WTC11 (cell line): ENCODE measurements around the gene STRN. TPM values are rescaled to one million over a fixed set of nuclear protein-coding genes. Genes with fewer than 3 reads are reported as not detected.

Experiments used
- ATAC-seq: fragments of 200-7000 bp; cut with Tn5 transposase; 2 replicates; pipeline ENCODE4 v1.10.0; 2021; ENCODE audit warnings: mild to moderate bottlenecking, moderate library complexity
- CTCF ChIA-PET: fragments of 300-600 bp; sonication (Branson Sonifier 250); formaldehyde crosslinking; loops from one replicate; lab custom pipeline; 2021; ENCODE audit warnings: antibody characterized with exemption; lab: Charles Lee
- POLR2A ChIA-PET: fragments of 350-600 bp; sonication (Branson Sonifier 250); formaldehyde crosslinking; loops from one replicate; lab custom pipeline; 2021; ENCODE audit warnings: antibody characterized with exemption; lab: Charles Lee
- DNase-seq: peaks from one replicate; pipeline ENCODE4 v3.0.0; 2021; ENCODE audit warnings: low spot score
- H3K27ac Mint-ChIP-seq: 2 replicates; pipeline ENCODE4 v1.8.0; 2021; ENCODE audit warnings: mixed read lengths
- H3K27me3 Mint-ChIP-seq: 2 replicates; pipeline ENCODE4 v1.8.0; 2021; ENCODE audit warnings: low read depth, mild to moderate bottlenecking, moderate library complexity, mixed read lengths
- H3K36me3 Mint-ChIP-seq: 2 replicates; pipeline ENCODE4 v1.8.0; 2021; ENCODE audit warnings: mixed read lengths
- H3K4me1 Mint-ChIP-seq: 2 replicates; pipeline ENCODE4 v1.8.0; 2022; ENCODE audit warnings: mixed read lengths
- H3K4me3 Mint-ChIP-seq: 2 replicates; pipeline ENCODE4 v1.8.0; 2021; ENCODE audit warnings: mild to moderate bottlenecking, moderate library complexity, mixed read lengths
- H3K9me3 Mint-ChIP-seq: 2 replicates; pipeline ENCODE4 v1.8.0; 2021; ENCODE audit warnings: mixed read lengths
- E2F1 ChIP-seq: sonication (generic); formaldehyde crosslinking; IDR thresholded peaks from 2 replicates; pipeline ENCODE4 v1.8.0; 2022; ENCODE audit warnings: mild to moderate bottlenecking, missing genetic modification reagents
- ERG ChIP-seq: fragments of 250-450 bp; sonication (Bioruptor Pico); IDR thresholded peaks from 2 replicates; pipeline ENCODE4 v1.8.0; 2021; ENCODE audit warnings: mild to moderate bottlenecking
- FOXK1 ChIP-seq: sonication (generic); formaldehyde crosslinking; IDR thresholded peaks from 2 replicates; pipeline ENCODE4 v1.8.0; 2022; ENCODE audit warnings: mild to moderate bottlenecking, moderate library complexity, missing genetic modification reagents
- FOXP1 ChIP-seq: sonication (generic); formaldehyde crosslinking; IDR thresholded peaks from 2 replicates; pipeline ENCODE4 v1.8.0; 2022; ENCODE audit warnings: missing genetic modification reagents, mild to moderate bottlenecking, moderate library complexity, borderline replicate concordance
- NR2C2 ChIP-seq: sonication (generic); formaldehyde crosslinking; IDR thresholded peaks from 2 replicates; pipeline ENCODE4 v1.8.0; 2022; ENCODE audit warnings: mild to moderate bottlenecking, missing genetic modification reagents
- OVOL2 ChIP-seq: fragments of 250-450 bp; sonication (Bioruptor Pico); IDR thresholded peaks from 2 replicates; pipeline ENCODE4 v1.9.0; 2021; ENCODE audit warnings: mild to moderate bottlenecking, borderline replicate concordance
- PRDM15 ChIP-seq: sonication (generic); formaldehyde crosslinking; IDR thresholded peaks from 2 replicates; pipeline ENCODE4 v1.8.0; 2022; ENCODE audit warnings: missing genetic modification reagents
- SOX15 ChIP-seq: fragments of 250-450 bp; sonication (Bioruptor Pico); IDR thresholded peaks from 2 replicates; pipeline ENCODE4 v1.9.0; 2021; ENCODE audit warnings: mild to moderate bottlenecking
- SP1 ChIP-seq: sonication (generic); formaldehyde crosslinking; conservative IDR thresholded peaks from 2 replicates; pipeline ENCODE4 v1.8.1; 2022; ENCODE audit warnings: missing genetic modification reagents
- TCF7 ChIP-seq: sonication (generic); formaldehyde crosslinking; IDR thresholded peaks from 2 replicates; pipeline ENCODE4 v1.8.0; 2022; ENCODE audit warnings: mild to moderate bottlenecking, low read depth, missing genetic modification reagents, moderate library complexity
- USF2 ChIP-seq: sonication (generic); formaldehyde crosslinking; IDR thresholded peaks from 2 replicates; pipeline ENCODE4 v1.8.1; 2023; ENCODE audit warnings: mild to moderate bottlenecking, missing genetic modification reagents, moderate library complexity
- ZNF138 ChIP-seq: sonication (generic); formaldehyde crosslinking; conservative IDR thresholded peaks from 2 replicates; pipeline ENCODE4 v1.8.1; 2022; ENCODE audit warnings: mild to moderate bottlenecking, moderate library complexity, missing genetic modification reagents
- ZNF232 ChIP-seq: sonication (generic); formaldehyde crosslinking; IDR thresholded peaks from 2 replicates; pipeline ENCODE4 v1.8.0; 2022; ENCODE audit warnings: mild to moderate bottlenecking, missing genetic modification reagents
- ZNF425 ChIP-seq: fragments of 250-450 bp; sonication (Bioruptor Pico); conservative IDR thresholded peaks from 2 replicates; pipeline ENCODE4 v1.9.0; 2021; ENCODE audit warnings: mild to moderate bottlenecking
- ZNF532 ChIP-seq: fragments of 250-450 bp; sonication (Bioruptor Pico); IDR thresholded peaks from 2 replicates; pipeline ENCODE4 v1.9.0; 2021; ENCODE audit warnings: mild to moderate bottlenecking, borderline replicate concordance
- total RNA-seq: library from RNA; stranded (reverse); gene quantifications from 3 replicates; pipeline ENCODE4 v1.2.3, GENCODE V29; 2021

The STRN gene
- total RNA-seq, 1 experiment from 2014 or later: 34.7 TPM

- H3K27me3 Mint-ChIP-seq: no peaks in the 10 kb centered on the region
- peaks cover 7% of the 10 kb centered on the region; the same call in 1 of the 2 replicates for H3K9me3 Mint-ChIP-seq
- TF ChIP-seq ERG (CRISPR knock-in tag): no peak
- no peak for TF ChIP-seq NR2C2
- no peak for TF ChIP-seq ZNF425
- no peak for TF ChIP-seq FOXK1
- no peak for TF ChIP-seq OVOL2 (CRISPR knock-in tag)
- no peak for TF ChIP-seq E2F1 (CRISPR knock-in tag)
- TF ChIP-seq ZNF232 (CRISPR knock-in tag): no peak
- no peak for TF ChIP-seq ZNF138 (CRISPR knock-in tag)
- TF ChIP-seq PRDM15 (CRISPR knock-in tag): no peak
- TF ChIP-seq TCF7 (CRISPR knock-in tag): no peak
- TF ChIP-seq SP1 (CRISPR knock-in tag): no peak
- TF ChIP-seq FOXP1 (CRISPR knock-in tag): no peak
- TF ChIP-seq ZNF532 (CRISPR knock-in tag): no peak
- no peak for TF ChIP-seq USF2 (CRISPR knock-in tag)
- no peak for TF ChIP-seq SOX15 (CRISPR knock-in tag)
- TF ChIP-seq, all 79 proteins: peak for 0
- ChIA-PET CTCF (no interaction called here), POLR2A (no interaction called here)
- Mint-ChIP-seq H3K36me3 (peaks cover 15% of the 10 kb centered on the region), H3K4me1 (peaks cover 28% of the 10 kb centered on the region), H3K27ac (no peak overlapping the region), H3K4me3 (no peak overlapping the region)
- no peak for ATAC-seq
- no peak for DNase-seq
These were observed 44.4 kb downstream of the STRN start for GRCh38 chr2:36921984-36922383.
